Measurements from ENCODE around the gene LRRN2. TPM values are rescaled to one million over a fixed set of nuclear protein-coding genes. Genes with fewer than 3 reads are reported as not detected.
"Not testable (repeated sequence)": the region's sequence is repeated elsewhere in the genome, so short reads cannot be mapped to it uniquely, and the experiment has no call there.

The LRRN2 gene
- total RNA-seq, 4 donors from 2014 or later: 0.10 to 0.32 TPM; not detected in 2

DNA sequence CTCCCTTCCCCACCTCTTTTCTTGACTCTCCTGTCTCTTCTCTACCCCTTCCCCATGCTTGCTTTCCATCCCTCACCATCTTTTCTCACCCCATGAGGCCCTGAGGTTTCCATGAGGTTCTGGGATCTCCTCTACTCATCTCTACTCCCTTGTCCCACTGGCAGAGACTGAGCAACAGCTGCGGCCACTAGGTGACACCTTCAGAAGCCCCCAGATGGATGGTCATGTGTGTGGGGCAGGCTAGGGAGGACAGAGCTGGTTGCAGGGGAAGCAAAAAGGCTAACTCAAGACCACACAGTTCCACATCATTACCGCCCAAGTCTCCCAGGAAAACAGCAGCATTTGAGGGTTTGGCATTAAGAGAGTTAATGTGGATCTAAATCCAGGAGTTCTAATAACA is 45.0 kb downstream of the LRRN2 start:
- no peak for TF ChIP-seq POLR2A (IDR thresholded peaks at IDR 0.05)
- TF ChIP-seq, protein P1, sequence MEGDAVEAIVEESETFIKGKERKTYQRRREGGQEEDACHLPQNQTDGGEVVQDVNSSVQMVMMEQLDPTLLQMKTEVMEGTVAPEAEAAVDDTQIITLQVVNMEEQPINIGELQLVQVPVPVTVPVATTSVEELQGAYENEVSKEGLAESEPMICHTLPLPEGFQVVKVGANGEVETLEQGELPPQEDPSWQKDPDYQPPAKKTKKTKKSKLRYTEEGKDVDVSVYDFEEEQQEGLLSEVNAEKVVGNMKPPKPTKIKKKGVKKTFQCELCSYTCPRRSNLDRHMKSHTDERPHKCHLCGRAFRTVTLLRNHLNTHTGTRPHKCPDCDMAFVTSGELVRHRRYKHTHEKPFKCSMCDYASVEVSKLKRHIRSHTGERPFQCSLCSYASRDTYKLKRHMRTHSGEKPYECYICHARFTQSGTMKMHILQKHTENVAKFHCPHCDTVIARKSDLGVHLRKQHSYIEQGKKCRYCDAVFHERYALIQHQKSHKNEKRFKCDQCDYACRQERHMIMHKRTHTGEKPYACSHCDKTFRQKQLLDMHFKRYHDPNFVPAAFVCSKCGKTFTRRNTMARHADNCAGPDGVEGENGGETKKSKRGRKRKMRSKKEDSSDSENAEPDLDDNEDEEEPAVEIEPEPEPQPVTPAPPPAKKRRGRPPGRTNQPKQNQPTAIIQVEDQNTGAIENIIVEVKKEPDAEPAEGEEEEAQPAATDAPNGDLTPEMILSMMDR (IDR thresholded peaks at IDR 0.05): no peak
- WGBS, 2 donors: 95% methylated on average over 2 of the region's 2 CpGs
- DNase-seq (ENCODE audit: low spot score in 2 of 2): no peak
- intact Hi-C loops (cut with DNase I; ENCODE audit: low total_unique reads): no loop called here
- no peak overlapping the region for H3K4me3 ChIP-seq (ENCODE audit: low read depth, poor library complexity, severe bottlenecking)

DNA sequence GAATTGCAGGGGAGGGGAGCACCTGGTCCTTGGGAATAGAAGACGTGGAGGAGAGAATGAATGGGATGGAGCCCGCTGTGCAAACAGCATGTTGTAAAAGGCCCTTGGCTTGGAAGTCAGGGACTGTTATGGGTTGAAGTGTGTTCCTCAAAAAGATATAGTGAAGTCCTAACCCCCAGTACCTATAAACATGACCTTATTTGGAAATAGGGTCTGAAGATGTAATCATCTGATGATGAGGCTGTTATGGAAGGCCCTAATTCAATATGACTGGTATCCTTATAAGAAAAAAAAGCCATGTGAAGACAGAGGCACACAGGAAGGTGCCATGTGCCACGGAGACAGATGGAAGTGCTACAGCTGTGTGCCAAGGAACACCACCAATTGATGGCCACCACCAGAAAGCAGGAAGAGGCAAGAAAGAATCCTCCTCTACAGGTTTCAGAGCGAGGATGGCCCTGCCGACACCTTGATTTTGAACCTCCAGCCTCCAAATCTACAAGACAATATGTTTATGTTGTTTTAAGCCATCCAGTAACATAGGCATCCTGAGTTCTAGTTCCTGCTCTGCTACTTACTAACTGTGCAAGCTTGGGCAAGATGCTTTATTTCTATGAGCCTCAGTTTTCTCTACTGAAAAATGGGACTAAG is 51.2 kb downstream of the LRRN2 start:
- WGBS, 2 donors: 83 to 87% methylated on average over 5 of the region's 5 CpGs
- no peak overlapping the region for H3K4me3 ChIP-seq (ENCODE audit: low read depth, poor library complexity, severe bottlenecking)
- TF ChIP-seq POLR2A (IDR thresholded peaks at IDR 0.05): no peak
- TF ChIP-seq, protein P1 (IDR thresholded peaks at IDR 0.05): no peak
- intact Hi-C loops (cut with DNase I; ENCODE audit: low total_unique reads): no loop called here
- DNase-seq (ENCODE audit: low spot score in 2 of 2): no peak

DNA sequence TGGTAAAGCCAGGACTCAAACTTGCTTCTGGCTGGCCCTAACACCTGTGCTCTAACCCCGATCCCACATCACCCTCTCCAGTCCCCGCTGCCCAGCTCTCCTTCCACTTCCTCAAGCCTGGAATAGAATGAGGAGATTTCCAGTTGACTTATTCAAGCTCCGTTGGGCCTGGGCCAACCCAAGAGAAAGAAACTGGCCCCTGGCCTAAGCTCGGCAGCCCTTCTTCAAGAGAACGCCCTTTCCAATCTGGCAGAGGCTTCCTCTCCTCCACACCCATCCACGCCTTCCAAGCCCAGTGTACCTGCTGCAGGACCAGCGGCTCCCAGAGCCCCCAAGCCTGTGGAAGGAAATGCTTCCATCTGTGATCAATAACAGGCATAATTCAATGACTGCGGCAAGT is 51.9 kb downstream of the LRRN2 start:
- H3K4me3 ChIP-seq (ENCODE audit: low read depth, poor library complexity, severe bottlenecking): no peak overlapping the region
- WGBS, 2 donors: 39 to 41% methylated on average over 8 of the region's 8 CpGs
- intact Hi-C loops (cut with DNase I; ENCODE audit: low total_unique reads): no loop called here
- no peak for TF ChIP-seq POLR2A (IDR thresholded peaks at IDR 0.05)
- TF ChIP-seq, protein P1 (IDR thresholded peaks at IDR 0.05): no peak
- DNase-seq (ENCODE audit: low spot score in 2 of 2): no peak

DNA sequence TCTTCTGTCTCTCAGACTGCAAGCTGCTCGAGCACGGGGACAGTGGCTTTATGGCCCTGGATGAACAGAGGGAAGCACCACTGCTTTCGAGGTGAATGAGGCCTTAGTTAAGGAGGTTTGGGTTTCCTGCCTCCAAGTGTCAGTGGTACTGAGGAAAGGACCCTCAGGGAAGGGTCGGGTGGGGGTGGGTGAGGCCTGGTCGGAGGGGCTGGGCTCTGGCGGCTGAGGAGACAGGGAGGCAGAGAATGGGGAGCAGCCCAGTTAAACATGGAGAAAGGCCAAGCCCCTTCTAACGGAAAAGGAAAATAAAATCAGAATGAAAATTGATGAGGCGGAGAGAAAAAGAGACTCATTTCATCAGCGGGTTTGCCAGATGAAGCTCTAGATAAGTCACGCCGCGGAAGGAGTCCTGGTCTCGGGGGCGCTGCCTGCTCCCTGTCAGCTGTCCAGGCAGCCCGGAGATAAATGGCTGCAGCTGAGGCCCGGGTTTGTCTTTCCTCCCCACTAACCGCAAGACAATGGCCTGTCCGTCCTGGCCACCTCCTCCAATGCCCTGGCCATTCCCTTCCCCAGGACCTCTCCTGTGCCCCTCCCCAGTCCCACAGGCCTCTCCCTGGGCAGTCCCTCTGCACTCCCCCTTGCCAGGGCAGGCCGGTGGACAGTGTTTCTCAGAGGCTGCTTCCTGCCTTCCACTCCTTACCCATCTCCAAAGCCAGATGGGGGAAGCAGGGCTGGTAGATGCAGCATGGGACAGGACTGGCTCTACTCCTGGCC is 55.2 kb downstream of the LRRN2 start:
- 54 to 57% methylated on average over 19 of the region's 19 CpGs for WGBS, 2 donors
- no peak overlapping the region for H3K4me3 ChIP-seq (ENCODE audit: low read depth, poor library complexity, severe bottlenecking)
- no peak for TF ChIP-seq POLR2A (IDR thresholded peaks at IDR 0.05)
- TF ChIP-seq, protein P1 (IDR thresholded peaks at IDR 0.05): no peak
- DNase-seq (ENCODE audit: low spot score in 2 of 2): no peak
- intact Hi-C loops (cut with DNase I; ENCODE audit: low total_unique reads): no loop called here

DNA sequence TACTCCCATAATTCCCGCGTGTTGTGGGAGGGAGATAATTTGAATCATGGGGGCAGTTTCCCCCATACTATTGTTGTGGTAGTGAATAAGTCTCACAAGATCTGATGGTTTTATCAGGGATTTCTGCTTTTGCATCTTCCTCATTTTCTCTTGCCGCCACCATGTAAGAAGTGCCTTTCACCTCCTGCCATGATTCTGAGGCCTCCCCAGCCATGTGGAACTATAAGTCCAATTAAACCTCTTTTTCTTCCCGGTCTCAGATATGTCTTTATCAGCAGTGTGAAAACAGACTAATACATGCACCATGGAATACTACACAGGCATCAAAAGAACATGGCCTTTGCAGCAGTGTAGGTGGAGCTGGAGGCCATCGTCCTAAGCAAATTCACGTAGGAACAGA is 56.1 kb downstream of the LRRN2 start:
- 95 to 99% methylated on average over 6 of the region's 6 CpGs for WGBS, 2 donors
- DNase-seq (ENCODE audit: low spot score in 2 of 2); H3K4me3 ChIP-seq (ENCODE audit: low read depth, poor library complexity, severe bottlenecking); intact Hi-C loops (cut with DNase I; ENCODE audit: low total_unique reads): not testable (repeated sequence)

DNA sequence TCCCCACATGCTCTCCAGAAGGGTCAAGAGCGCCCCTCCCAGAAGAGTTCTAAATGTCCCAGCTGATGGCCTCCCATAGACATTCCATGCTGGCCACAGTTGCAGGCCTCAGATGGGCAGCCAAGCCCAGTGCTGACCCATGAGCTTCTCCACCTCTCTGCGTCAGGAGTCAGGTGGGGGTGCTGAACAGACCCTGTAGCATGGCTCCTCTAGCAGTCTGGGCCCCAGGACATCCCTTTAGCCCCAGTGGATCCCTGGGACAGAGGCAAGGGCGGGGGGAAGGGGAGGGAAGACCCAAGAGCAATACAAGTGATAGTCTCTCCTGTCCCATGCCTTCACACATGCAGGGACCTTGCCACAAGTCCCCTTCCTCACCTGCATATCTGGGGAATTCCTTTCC is 56.7 kb downstream of the LRRN2 start:
- no peak for DNase-seq (ENCODE audit: low spot score in 2 of 2)
- TF ChIP-seq, protein P1 (IDR thresholded peaks at IDR 0.05): no peak
- no peak for TF ChIP-seq POLR2A (IDR thresholded peaks at IDR 0.05)
- intact Hi-C loops (cut with DNase I; ENCODE audit: low total_unique reads): no loop called here
- no peak overlapping the region for H3K4me3 ChIP-seq (ENCODE audit: low read depth, poor library complexity, severe bottlenecking)
- 84 to 90% methylated on average over 3 of the region's 3 CpGs for WGBS, 2 donors

Data from lower leg skin (tissue), 4 donors.